ENCODE data around the gene ABLIM1. TPM values are rescaled to one million over a fixed set of nuclear protein-coding genes. Genes with fewer than 3 reads are reported as not detected.

Gene ABLIM1
- total RNA-seq, 1 experiment from 2014 or later = 10.4 TPM

DNA sequence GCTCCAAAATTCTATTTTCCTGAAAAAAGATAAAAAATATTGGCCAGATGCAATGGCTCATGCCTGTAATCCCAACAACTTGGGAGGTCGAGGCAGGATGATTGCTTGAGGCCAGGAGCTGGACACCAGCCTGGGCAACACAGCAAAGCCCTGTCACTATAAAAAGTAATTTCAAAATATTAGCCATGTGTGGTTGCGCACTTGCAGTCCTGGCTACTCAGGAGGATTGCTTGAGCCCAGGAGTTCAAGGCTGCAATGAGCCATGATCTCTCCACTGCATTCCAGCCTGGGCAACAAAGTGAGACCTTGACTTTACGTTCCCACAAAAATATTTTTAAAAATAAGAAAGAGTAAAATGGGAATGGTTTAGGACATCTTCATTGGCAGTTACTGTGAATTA, 149.7 kb downstream of the ABLIM1 start:
- Histone ChIP-seq H3K9me3 (replicated peaks) (no peaks in the 10 kb centered on the region), H3K27me3 (replicated peaks) (no peaks in the 10 kb centered on the region; the same call in 1 of the 2 replicates), H3K36me3 (no peaks in the 10 kb centered on the region), H3K27ac (no peak overlapping the region), H3K4me1 (replicated peaks) (peaks cover 22% of the 10 kb centered on the region), H3K4me3 (no peak overlapping the region)
- DNase-seq (ENCODE audit: low read depth in 1 of 2, low spot score in 2 of 2) = no peak

DNA sequence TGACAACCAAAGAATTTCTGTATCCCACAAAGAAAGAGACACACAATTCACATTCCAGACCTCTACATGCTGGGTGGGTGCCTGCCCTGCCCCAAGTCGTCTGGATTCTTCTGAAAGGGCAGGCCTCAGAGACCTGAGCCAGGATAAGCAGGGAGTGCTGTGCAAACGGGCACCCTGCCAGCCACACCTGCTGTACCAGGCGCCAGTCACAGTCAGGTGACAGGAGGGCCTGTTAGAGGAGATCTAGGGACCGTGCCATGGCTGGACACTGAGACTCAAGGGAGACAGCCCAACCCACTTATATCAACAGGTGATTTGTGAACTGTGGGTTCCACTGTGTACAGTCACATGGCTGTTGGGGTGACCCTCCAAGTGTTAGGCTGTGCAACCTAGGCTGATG, 150.6 kb downstream of the ABLIM1 start:
- Histone ChIP-seq H3K4me3 (no peak overlapping the region), H3K27ac (no peak overlapping the region), H3K4me1 (replicated peaks) (peaks cover 22% of the 10 kb centered on the region), H3K9me3 (replicated peaks) (no peaks in the 10 kb centered on the region), H3K27me3 (replicated peaks) (no peaks in the 10 kb centered on the region), H3K36me3 (no peaks in the 10 kb centered on the region)
- no peak for DNase-seq (ENCODE audit: low read depth in 1 of 2, low spot score in 2 of 2)

DNA sequence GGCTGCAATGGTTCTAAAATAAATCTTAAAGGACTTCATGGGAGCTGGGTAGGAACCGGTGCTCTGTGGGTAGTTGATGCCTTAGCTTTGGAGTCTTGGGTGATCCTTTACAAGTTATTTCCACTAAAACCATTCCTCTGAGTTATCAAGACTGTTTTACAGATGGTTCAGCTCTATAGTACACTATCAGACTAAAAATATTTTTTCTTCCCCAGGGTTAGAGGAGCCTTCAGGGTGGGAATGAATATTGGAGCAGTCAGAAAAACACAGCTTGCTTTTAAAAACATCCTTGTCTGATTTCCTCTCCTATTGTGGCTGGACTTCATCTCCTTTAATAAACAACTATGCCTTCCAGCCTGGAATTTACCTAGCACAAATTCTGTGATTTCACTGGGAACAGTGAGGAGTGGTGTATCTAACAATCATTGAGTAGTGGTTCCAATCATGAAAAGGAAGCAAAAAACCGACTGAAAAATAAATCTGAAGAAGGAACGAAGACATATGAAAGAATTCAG, 151.1 kb downstream of the ABLIM1 start:
- Histone ChIP-seq H3K27ac (no peak overlapping the region), H3K27me3 (replicated peaks) (no peaks in the 10 kb centered on the region), H3K36me3 (no peaks in the 10 kb centered on the region), H3K4me3 (no peak overlapping the region), H3K9me3 (replicated peaks) (no peaks in the 10 kb centered on the region), H3K4me1 (replicated peaks) (peaks cover 22% of the 10 kb centered on the region)
- no peak for DNase-seq (ENCODE audit: low read depth in 1 of 2, low spot score in 2 of 2)

DNA sequence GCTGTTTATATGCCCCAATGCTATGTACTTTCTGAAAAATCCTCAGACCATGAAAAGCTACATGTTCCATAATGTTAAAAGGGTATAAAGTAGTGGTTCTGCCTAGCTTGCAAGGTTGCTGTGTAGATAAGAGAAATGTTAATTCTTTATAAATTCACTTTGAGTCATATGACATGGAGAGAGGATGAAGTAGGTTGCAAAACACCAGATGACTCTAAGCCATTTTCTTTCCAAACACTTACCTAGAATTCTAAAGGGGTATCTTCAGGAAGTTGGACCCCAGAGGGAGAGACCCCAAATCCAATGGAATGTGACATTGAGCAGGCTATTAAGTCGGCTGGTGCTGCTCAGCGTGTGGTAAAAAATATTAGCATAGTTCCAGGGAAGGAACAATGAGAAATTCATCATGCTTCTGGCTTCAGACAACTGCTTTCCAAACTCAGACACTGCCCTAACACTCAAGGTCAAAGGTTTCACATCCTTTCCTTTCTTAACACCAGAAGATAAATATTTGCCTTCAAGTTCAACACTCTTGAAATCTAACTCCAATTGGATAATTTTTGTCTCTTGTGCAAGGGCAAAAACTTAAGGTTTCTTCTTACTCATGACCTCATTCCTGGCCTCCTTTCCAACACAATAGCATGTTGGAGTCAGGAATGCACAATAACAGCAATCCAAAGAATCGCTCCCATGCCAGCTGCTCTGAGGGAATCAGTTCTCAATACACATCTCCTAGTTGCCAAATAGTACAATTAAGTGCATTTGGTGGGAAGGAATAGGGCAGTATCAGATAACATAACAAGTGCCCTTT, 153.1 kb downstream of the ABLIM1 start:
- Histone ChIP-seq H3K4me3 (no peak overlapping the region), H3K27me3 (replicated peaks) (no peaks in the 10 kb centered on the region), H3K4me1 (replicated peaks) (peaks cover 22% of the 10 kb centered on the region), H3K9me3 (replicated peaks) (no peaks in the 10 kb centered on the region), H3K36me3 (no peaks in the 10 kb centered on the region), H3K27ac (peak overlapping the region; percentile 14; the same call in 1 of the 2 replicates)
- peak in 1 of 2 experiments; percentile 57 for DNase-seq (ENCODE audit: low read depth in 1 of 2, low spot score in 2 of 2)

DNA sequence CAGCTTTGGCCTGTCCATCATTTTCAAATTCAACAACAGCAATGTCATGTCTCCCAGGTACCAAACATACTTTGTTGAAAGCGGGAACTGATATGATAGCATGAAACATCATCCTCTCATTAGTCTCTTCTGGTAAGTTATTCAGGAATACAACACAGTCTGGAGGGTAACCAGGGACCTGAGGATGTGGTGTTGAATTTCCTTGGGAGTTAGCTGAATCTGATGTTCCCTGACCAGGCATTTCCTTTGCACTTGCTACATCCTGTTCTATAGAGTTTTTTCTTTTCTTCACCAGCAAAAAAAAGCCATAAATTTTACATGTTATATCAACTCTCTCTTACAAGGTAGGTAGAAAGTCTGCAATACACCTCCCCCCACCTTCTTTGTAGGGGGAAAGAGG, 156.0 kb downstream of the ABLIM1 start:
- H3K27ac ChIP-seq = no peak overlapping the region
- no peaks in the 10 kb centered on the region for H3K9me3 ChIP-seq (replicated peaks)
- no peak overlapping the region for H3K4me3 ChIP-seq
- H3K36me3 ChIP-seq = no peaks in the 10 kb centered on the region
- H3K27me3 ChIP-seq (replicated peaks) = no peaks in the 10 kb centered on the region
- peaks cover 16% of the 10 kb centered on the region for H3K4me1 ChIP-seq (replicated peaks)
- no peak for DNase-seq (ENCODE audit: low read depth in 1 of 2, low spot score in 2 of 2)

DNA sequence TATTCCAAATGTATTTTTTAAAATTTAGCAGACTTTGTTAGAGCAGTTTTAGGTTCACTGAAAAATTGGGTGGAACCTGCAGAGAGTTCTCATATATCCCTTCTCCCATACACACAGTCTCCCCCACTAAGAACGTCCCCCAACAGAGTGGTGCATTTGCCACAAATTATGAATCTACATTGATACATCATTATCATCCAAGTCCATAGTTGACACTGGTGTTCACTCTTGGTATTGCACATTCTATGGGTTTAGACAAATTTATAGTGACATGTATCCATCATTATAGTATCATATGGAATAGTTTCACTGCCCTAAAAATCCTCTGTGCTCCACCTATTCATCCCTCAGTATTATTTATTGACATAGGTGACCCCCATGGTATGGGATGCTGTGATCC, 156.4 kb downstream of the ABLIM1 start:
- Histone ChIP-seq H3K27me3 (replicated peaks) (no peaks in the 10 kb centered on the region), H3K36me3 (no peaks in the 10 kb centered on the region), H3K27ac (no peak overlapping the region), H3K4me1 (replicated peaks) (peaks cover 16% of the 10 kb centered on the region), H3K4me3 (no peak overlapping the region), H3K9me3 (replicated peaks) (no peaks in the 10 kb centered on the region)
- DNase-seq (ENCODE audit: low read depth in 1 of 2, low spot score in 2 of 2) = no peak

DNA sequence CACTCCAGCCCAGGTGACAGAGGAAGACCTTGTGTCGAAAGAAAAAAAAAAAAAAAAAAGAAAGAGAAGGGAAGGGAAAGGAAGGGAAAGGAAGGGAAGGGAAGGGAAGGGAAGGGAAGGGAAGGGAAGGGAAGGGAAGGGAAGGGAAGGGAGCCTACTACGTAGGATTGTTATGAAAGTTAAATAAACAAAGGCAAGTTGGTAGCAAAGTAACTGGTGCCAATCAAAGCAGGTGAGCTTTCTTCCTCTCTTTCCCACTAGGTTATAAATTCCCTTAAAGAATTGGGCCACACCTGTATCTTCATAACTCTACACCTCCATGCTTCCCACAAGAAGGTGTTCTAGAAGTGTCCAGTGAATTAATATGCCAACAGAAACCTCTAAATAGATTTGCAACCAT, 157.4 kb downstream of the ABLIM1 start:
- no peaks in the 10 kb centered on the region for H3K9me3 ChIP-seq (replicated peaks)
- no peaks in the 10 kb centered on the region; the same call in 1 of the 2 replicates for H3K36me3 ChIP-seq
- peaks cover 10% of the 10 kb centered on the region for H3K4me1 ChIP-seq (replicated peaks)
- no peak overlapping the region for H3K27ac ChIP-seq
- H3K27me3 ChIP-seq (replicated peaks) = no peaks in the 10 kb centered on the region
- no peak for DNase-seq (ENCODE audit: low read depth in 1 of 2, low spot score in 2 of 2)
- no peak overlapping the region for H3K4me3 ChIP-seq

DNA sequence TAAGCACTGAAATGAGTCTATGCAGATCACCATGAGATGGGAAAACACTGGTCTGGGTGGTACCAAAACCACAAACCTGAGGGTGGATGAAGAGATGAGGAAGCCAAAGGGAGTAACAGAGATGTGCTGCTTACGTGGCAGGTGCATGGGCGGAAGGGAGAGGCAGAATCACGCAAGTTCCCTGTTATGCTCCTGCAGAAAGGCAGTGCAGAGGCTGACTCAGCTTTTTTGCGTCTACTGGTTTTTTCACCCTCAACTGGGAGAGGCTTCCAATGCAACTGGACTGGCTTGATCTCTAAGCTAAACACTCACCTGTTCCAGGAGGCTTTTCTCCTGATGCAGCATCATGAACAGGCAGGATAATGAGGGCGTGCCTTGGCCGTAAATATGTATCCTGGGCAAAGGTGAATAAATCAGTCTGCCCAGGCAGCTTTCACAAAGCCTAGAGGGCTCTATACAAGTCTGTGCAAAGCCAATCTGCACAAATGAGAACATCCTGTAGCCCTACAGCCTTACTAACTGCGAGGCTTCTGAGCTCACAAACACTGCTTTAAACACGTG, 158.4 kb downstream of the ABLIM1 start:
- H3K27ac ChIP-seq = no peak overlapping the region
- no peak for DNase-seq (ENCODE audit: low read depth in 1 of 2, low spot score in 2 of 2)
- no peaks in the 10 kb centered on the region for H3K9me3 ChIP-seq (replicated peaks)
- peaks cover under 1% of the 10 kb centered on the region; the same call in 1 of the 2 replicates for H3K4me1 ChIP-seq (replicated peaks)
- no peaks in the 10 kb centered on the region for H3K27me3 ChIP-seq (replicated peaks)
- peaks cover 3% of the 10 kb centered on the region; the same call in 1 of the 2 replicates for H3K36me3 ChIP-seq
- H3K4me3 ChIP-seq = no peak overlapping the region

DNA sequence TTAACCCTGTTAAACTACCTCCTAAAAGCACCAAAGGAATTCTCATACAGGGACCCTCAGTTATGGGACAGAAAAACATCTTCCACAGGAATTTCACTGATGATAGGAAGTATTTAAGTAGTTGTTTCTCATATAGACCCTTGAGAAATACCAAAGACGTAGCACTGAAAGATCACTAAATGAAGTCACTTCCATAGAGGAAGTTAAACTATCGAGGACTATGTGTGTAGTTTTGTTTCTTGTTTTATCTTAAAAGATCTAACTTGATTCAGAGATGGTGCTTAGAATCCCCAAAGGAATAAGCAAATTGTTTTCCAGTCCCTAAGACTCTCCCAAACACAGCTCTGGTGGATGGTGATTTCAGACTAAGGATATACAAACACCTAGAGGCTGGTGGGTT, 159.0 kb downstream of the ABLIM1 start:
- DNase-seq (ENCODE audit: low read depth in 1 of 2, low spot score in 2 of 2) = no peak
- Histone ChIP-seq H3K4me1 (replicated peaks) (no peaks in the 10 kb centered on the region), H3K4me3 (no peak overlapping the region), H3K9me3 (replicated peaks) (no peaks in the 10 kb centered on the region), H3K27ac (no peak overlapping the region), H3K27me3 (replicated peaks) (no peaks in the 10 kb centered on the region), H3K36me3 (peaks cover 3% of the 10 kb centered on the region; the same call in 1 of the 2 replicates)

DNA sequence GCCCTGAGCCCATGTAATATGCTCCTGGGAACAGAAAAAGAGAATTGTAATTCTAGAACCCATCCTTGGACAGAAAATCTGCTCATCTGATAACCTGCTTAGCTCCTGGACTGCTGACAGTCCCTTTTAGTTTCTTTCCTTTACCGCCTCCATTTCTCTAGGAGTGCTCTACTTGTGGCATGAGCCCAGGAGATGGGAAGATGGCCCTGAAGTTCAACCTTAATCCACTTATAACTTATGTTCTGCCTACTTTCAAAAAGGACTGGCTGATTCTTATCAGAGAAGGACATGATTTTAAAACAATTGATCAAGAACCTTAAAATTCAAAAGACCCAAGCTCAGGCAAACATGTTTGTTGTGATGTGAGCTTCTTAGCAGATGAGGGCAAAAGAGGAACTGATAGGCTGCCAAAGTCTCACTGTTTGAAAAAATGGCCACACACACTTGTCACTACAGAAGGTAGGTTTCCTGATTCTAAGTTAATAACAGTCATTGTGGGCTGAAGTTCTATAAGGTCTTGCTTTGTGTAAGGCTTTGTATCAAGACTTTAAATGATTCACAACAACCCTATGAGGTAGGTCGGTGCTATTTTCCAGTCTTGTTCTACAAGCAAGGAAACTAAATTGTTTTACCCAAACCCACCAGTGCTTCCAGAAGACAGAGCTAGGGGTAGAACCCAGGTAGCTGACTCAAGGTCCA, 159.5 kb downstream of the ABLIM1 start:
- H3K4me1 ChIP-seq (replicated peaks) = no peaks in the 10 kb centered on the region
- no peaks in the 10 kb centered on the region for H3K27me3 ChIP-seq (replicated peaks)

DNA sequence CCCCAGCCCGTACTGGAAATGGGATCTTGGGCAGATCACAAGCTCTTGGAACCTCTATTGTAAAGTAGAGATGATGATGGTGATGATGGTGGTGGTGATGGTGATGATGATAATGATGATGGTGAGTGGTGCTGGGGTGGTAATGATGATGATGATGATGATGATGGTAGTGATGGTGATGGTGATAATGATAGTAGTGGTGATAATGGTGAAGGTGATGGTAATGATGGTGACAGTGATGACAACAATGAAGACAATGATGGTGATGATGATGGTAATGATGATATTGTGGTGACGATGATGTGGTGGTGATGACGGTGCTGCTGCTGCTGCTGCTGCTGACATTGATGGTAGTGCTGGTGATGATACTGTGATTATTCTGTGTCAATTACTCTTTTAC, 162.8 kb downstream of the ABLIM1 start:
- no peaks in the 10 kb centered on the region for H3K9me3 ChIP-seq (replicated peaks)
- peaks cover 3% of the 10 kb centered on the region; the same call in 1 of the 2 replicates for H3K36me3 ChIP-seq
- no peak for DNase-seq (ENCODE audit: low read depth in 1 of 2, low spot score in 2 of 2)
- H3K27me3 ChIP-seq (replicated peaks) = no peaks in the 10 kb centered on the region
- no peak overlapping the region for H3K27ac ChIP-seq
- no peaks in the 10 kb centered on the region for H3K4me1 ChIP-seq (replicated peaks)
- H3K4me3 ChIP-seq = no peak overlapping the region

More for the DNA sequence above, 159.5 kb downstream of the ABLIM1 start:
- no peak overlapping the region for H3K4me3 ChIP-seq
- peaks cover 3% of the 10 kb centered on the region; the same call in 1 of the 2 replicates for H3K36me3 ChIP-seq
- no peak overlapping the region for H3K27ac ChIP-seq
- DNase-seq (ENCODE audit: low read depth in 1 of 2, low spot score in 2 of 2) = no peak
- H3K9me3 ChIP-seq (replicated peaks) = no peaks in the 10 kb centered on the region

DNA sequence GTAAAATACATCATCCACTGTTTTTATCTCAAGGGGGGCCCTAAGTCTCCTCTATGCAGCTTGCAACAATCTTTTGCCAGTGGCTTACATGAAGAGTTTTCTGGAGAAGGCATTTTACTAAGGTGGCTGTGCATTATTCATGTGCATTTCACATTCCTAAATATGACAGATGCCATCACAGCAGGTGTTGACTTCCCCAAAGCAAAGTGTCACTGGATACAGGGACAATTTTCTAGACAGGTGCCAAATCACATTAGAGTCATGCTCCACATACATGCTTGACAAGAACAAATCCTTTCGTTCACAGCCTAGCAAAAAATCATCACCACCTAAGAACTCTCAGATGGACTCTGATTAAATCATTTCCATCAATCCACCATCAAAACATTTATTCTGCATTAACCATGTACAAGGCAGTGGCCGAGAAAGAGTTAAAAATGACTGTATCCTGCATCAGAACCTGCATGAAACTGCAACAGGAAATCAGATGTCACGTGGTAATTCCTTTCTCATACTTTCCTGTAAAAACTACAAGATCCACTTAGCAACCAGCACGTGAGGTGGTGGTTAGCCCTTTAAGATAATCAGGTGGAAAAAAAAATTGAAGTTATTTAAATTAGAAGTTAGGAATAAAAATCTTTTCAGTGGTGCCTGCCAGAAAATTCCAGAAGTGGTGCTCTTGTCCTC, 165.6 kb downstream of the ABLIM1 start:
- no peak overlapping the region for H3K27ac ChIP-seq
- H3K4me1 ChIP-seq (replicated peaks) = peaks cover 22% of the 10 kb centered on the region
- no peak overlapping the region for H3K4me3 ChIP-seq
- H3K27me3 ChIP-seq (replicated peaks) = no peaks in the 10 kb centered on the region
- DNase-seq (ENCODE audit: low read depth in 1 of 2, low spot score in 2 of 2) = no peak
- H3K36me3 ChIP-seq = peaks cover 3% of the 10 kb centered on the region; the same call in 1 of the 2 replicates
- no peaks in the 10 kb centered on the region for H3K9me3 ChIP-seq (replicated peaks)

DNA sequence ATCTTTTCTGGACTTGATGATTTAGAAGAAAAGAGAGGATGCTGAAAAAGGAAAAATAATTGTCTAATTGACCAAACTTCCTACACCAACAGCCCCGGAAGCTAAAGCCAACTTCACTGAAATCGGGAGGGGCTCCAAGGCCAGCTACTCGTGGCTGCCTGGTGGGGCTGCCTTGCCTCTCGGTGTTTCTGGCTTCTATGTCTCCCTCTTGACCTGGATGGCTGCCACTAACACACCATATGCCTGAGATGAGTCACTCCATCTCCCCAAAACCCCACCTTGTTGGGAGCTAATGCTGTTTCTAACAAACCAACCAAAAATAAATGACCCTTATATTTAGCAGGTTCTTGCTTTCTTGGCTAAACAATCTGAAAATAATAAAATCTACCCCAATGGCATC, 166.1 kb downstream of the ABLIM1 start:
- no peak for DNase-seq (ENCODE audit: low read depth in 1 of 2, low spot score in 2 of 2)
- no peak overlapping the region for H3K27ac ChIP-seq

More for the DNA sequence above, 166.1 kb downstream of the ABLIM1 start:
- Histone ChIP-seq H3K27me3 (replicated peaks) (no peaks in the 10 kb centered on the region), H3K9me3 (replicated peaks) (no peaks in the 10 kb centered on the region), H3K4me1 (replicated peaks) (peaks cover 27% of the 10 kb centered on the region), H3K4me3 (no peak overlapping the region), H3K36me3 (peaks cover 3% of the 10 kb centered on the region; the same call in 1 of the 2 replicates)
